Measurements from ENCODE around the gene GPC6.

Gene GPC6

DNA sequence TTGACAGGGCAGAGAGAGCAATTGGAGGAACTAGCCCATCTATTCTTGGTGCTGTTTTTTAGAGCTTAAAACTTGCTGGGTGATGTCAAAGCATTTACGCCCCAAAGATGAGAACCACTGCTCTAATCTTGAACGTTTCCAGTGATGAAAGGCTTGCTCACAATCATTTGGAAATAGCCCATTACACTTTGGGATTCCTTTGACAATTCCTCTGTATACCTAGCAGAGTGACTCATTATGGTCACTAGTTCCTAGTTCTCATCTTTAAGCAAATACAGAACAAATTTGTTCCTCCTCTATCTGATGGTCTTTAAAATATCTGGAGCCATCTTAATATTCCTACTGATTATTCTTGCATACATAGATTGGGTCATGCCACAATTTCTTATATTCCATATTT is 112.3 kb downstream of the GPC6 start:
- TF ChIP-seq, protein P1, sequence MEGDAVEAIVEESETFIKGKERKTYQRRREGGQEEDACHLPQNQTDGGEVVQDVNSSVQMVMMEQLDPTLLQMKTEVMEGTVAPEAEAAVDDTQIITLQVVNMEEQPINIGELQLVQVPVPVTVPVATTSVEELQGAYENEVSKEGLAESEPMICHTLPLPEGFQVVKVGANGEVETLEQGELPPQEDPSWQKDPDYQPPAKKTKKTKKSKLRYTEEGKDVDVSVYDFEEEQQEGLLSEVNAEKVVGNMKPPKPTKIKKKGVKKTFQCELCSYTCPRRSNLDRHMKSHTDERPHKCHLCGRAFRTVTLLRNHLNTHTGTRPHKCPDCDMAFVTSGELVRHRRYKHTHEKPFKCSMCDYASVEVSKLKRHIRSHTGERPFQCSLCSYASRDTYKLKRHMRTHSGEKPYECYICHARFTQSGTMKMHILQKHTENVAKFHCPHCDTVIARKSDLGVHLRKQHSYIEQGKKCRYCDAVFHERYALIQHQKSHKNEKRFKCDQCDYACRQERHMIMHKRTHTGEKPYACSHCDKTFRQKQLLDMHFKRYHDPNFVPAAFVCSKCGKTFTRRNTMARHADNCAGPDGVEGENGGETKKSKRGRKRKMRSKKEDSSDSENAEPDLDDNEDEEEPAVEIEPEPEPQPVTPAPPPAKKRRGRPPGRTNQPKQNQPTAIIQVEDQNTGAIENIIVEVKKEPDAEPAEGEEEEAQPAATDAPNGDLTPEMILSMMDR (IDR thresholded peaks at IDR 0.05; ENCODE audit: low read depth, low read length), result no peak
- H3K4me3 ChIP-seq (ENCODE audit: low read depth, low read length), result no peak overlapping the region

DNA sequence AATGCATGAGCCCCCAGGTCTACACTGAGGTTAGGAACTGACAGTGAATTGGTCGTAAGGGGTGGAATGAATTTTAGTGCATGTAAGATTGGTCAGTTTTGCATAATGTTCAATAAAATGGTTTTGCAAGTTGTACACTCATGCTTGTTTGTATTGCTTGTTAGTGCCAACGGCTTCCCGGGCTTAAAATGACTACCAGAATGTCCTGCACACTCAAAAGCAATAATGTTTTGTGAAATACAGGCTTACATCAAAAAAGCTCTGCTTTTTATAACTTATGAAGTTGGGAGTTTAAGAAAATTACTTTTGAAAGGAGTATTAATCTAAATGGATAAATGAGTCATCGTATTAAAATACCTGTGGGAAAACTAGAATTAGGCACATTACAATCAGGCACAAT is 112.9 kb downstream of the GPC6 start:
- H3K4me3 ChIP-seq (ENCODE audit: low read depth, low read length), result no peak overlapping the region
- TF ChIP-seq, protein P1 (IDR thresholded peaks at IDR 0.05; ENCODE audit: low read depth, low read length), result no peak

- TF ChIP-seq, protein P1 (IDR thresholded peaks at IDR 0.05; ENCODE audit: low read depth, low read length), result no peak
- no peak overlapping the region for H3K4me3 ChIP-seq (ENCODE audit: low read depth, low read length)
Observed at GRCh38 chr13:93341517-93341916, 114.9 kb downstream of the GPC6 start.

GRCh38 chr13:93343097-93343496 is 116.5 kb downstream of the GPC6 start:
- no peak overlapping the region for H3K4me3 ChIP-seq (ENCODE audit: low read depth, low read length)
- TF ChIP-seq, protein P1 (IDR thresholded peaks at IDR 0.05; ENCODE audit: low read depth, low read length), result no peak

- H3K4me3 ChIP-seq (ENCODE audit: low read depth, low read length), result no peak overlapping the region
- TF ChIP-seq, protein P1 (IDR thresholded peaks at IDR 0.05; ENCODE audit: low read depth, low read length), result no peak
Observed at GRCh38 chr13:93344048-93344705, 117.6 kb downstream of the GPC6 start.

DNA sequence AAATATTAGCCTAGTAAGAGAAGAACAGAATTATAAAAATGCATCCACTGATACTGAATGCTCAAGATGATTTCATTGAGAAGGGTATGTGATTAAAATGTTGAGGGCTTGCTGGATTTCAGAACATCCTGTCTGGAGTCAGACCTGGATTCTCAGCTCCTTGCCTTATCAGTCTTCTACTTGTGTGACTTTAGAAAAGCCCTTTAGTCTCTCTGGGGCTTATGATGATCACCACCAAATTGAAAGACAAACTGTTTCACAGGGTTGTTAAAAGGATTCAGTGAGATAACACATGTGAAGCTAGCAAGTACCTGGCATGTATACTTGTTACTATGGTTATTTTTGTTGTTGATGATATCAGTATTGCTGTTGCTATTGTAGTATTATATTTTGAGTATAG is 118.4 kb downstream of the GPC6 start:
- no peak overlapping the region for H3K4me3 ChIP-seq (ENCODE audit: low read depth, low read length)
- TF ChIP-seq, protein P1 (IDR thresholded peaks at IDR 0.05; ENCODE audit: low read depth, low read length), result no peak

GRCh38 chr13:93345770-93346169 is 119.2 kb downstream of the GPC6 start:
- TF ChIP-seq, protein P1 (IDR thresholded peaks at IDR 0.05; ENCODE audit: low read depth, low read length), result no peak
- H3K4me3 ChIP-seq (ENCODE audit: low read depth, low read length), result no peak overlapping the region

Data from WI38 (cell line).